COR-L47 (cell line): ENCODE results near the gene LRP5.
"Not testable (repeated sequence)": the region's sequence is repeated elsewhere in the genome, so short reads cannot be mapped to it uniquely, and the experiment has no call there.

Experiments used
- DNase-seq: peaks from one replicate; lab custom pipeline; 2025; lab: John Stamatoyannopoulos, UW

The LRP5 gene

GRCh38 chr11:68469122-68469521, 156.7 kb downstream of the LRP5 start:
- no peak for DNase-seq

GRCh38 chr11:68469642-68470041, 157.3 kb downstream of the LRP5 start:
- no peak for DNase-seq

GRCh38 chr11:68470304-68470811, 158.0 kb downstream of the LRP5 start:
- no peak for DNase-seq

GRCh38 chr11:68471360-68472340, 159.3 kb downstream of the LRP5 start:
- DNase-seq, result no peak

GRCh38 chr11:68472778-68473177, 160.4 kb downstream of the LRP5 start:
- no peak for DNase-seq

GRCh38 chr11:68473693-68474092, 161.3 kb downstream of the LRP5 start:
- DNase-seq, result no peak

- DNase-seq, result not testable (repeated sequence)
Measured at GRCh38 chr11:68475626-68476025, 163.2 kb downstream of the LRP5 start.

- DNase-seq, result no peak
Measured at GRCh38 chr11:68479390-68479789, 167.0 kb downstream of the LRP5 start.

- no peak for DNase-seq
Measured at GRCh38 chr11:68480193-68480592, 167.8 kb downstream of the LRP5 start.

- no peak for DNase-seq
Measured at GRCh38 chr11:68480852-68481510, 168.6 kb downstream of the LRP5 start.

- DNase-seq, result no peak
Measured at GRCh38 chr11:68481579-68482240, 169.3 kb downstream of the LRP5 start.

- no peak for DNase-seq
Measured at GRCh38 chr11:68488623-68489022, 176.2 kb downstream of the LRP5 start.

- DNase-seq, result no peak
Measured at GRCh38 chr11:68495220-68495729, 182.9 kb downstream of the LRP5 start.

GRCh38 chr11:68495872-68496271, 183.5 kb downstream of the LRP5 start:
- DNase-seq, result no peak

GRCh38 chr11:68497761-68498160, 185.4 kb downstream of the LRP5 start:
- DNase-seq, result no peak

- DNase-seq, result no peak
Measured at GRCh38 chr11:68498321-68498720, 185.9 kb downstream of the LRP5 start.
